Measurements from ENCODE around the gene TIMM13.

GRCh38 chr19:2387367-2388288, 39.8 kb downstream of the TIMM13 start:
- TF ChIP-seq CTCF (IDR thresholded peaks at IDR 0.05; ENCODE audit: borderline replicate concordance, extremely low read depth, low read length, poor library complexity, severe bottlenecking) (no peak), EZH2 (IDR thresholded peaks at IDR 0.05; ENCODE audit: borderline replicate concordance, low read depth, low read length, severe bottlenecking) (no peak)
